Measurements from ENCODE around the gene HSPB6. TPM values are rescaled to one million over a fixed set of nuclear protein-coding genes. Genes with fewer than 3 reads are reported as not detected.

The HSPB6 gene
- total RNA-seq, 4 donors from 2014 or later, result 1.7 to 21.9 (median 3.6) TPM

GRCh38 chr19:35785339-35785627 is 28.5 kb upstream of the HSPB6 start:
- DNase-seq, result no peak

GRCh38 chr19:35784503-35785338 is 27.9 kb upstream of the HSPB6 start:
- 66 to 93% methylated on average over 4 to 13 of the region's 45 CpGs for WGBS, 2 donors
- no peak for DNase-seq
- intact Hi-C loops (cut with DNase I), result no loop called here

More at GRCh38 chr19:35785339-35785627, 28.5 kb upstream of the HSPB6 start:
- intact Hi-C loops (cut with DNase I), result no loop called here
- Histone ChIP-seq H3K27ac (no peak overlapping the region), H3K4me3 (no peak overlapping the region), H3K27me3 (no peaks in the 10 kb centered on the region), H3K4me1 (no peaks in the 10 kb centered on the region), H3K36me3 (peaks cover 0 to 53% (median 0%) of the 10 kb centered on the region in 3 donors), H3K9me3 (no peaks in the 10 kb centered on the region)
- 89% methylated on average over 8 of the region's 10 CpGs; no CpG with 5 or more reads in 1 of the 2 donors for WGBS, 2 donors
- TF ChIP-seq CTCF (IDR thresholded peaks at IDR 0.05) (no peak), POLR2A (IDR thresholded peaks at IDR 0.05) (no peak)

GRCh38 chr19:35783469-35784434 is 26.9 kb upstream of the HSPB6 start:
- intact Hi-C loops (cut with DNase I), result no loop called here
- no peaks in the 10 kb centered on the region for H3K27me3 ChIP-seq
- H3K36me3 ChIP-seq, result peaks cover 0 to 62% (median 0%) of the 10 kb centered on the region in 3 donors
- no peak overlapping the region for H3K4me3 ChIP-seq
- no peak for TF ChIP-seq POLR2A (IDR thresholded peaks at IDR 0.05)
- no peak for TF ChIP-seq CTCF (IDR thresholded peaks at IDR 0.05)
- 82 to 84% methylated on average over 18 to 20 of the region's 28 CpGs for WGBS, 2 donors
- no peaks in the 10 kb centered on the region for H3K9me3 ChIP-seq
- H3K27ac ChIP-seq, result no peak overlapping the region
- DNase-seq, result no peak
- H3K4me1 ChIP-seq, result no peaks in the 10 kb centered on the region

More at GRCh38 chr19:35784503-35785338, 27.9 kb upstream of the HSPB6 start:
- no peak overlapping the region for H3K27ac ChIP-seq
- no peaks in the 10 kb centered on the region for H3K27me3 ChIP-seq
- peaks cover 0 to 59% (median 0%) of the 10 kb centered on the region in 3 donors for H3K36me3 ChIP-seq
- H3K9me3 ChIP-seq, result no peaks in the 10 kb centered on the region
- H3K4me1 ChIP-seq, result no peaks in the 10 kb centered on the region
- no peak for TF ChIP-seq CTCF (IDR thresholded peaks at IDR 0.05)
- no peak for TF ChIP-seq POLR2A (IDR thresholded peaks at IDR 0.05)
- no peak overlapping the region for H3K4me3 ChIP-seq

GRCh38 chr19:35782589-35782988 is 25.8 kb upstream of the HSPB6 start:
- no peak overlapping the region for H3K4me3 ChIP-seq
- H3K36me3 ChIP-seq, result peaks cover 0 to 73% (median 0%) of the 10 kb centered on the region in 3 donors
- TF ChIP-seq POLR2A (IDR thresholded peaks at IDR 0.05) (no peak), CTCF (IDR thresholded peaks at IDR 0.05) (no peak)
- no peak overlapping the region for H3K27ac ChIP-seq
- DNase-seq, result no peak
- no peaks in the 10 kb centered on the region for H3K4me1 ChIP-seq
- no peaks in the 10 kb centered on the region for H3K27me3 ChIP-seq
- intact Hi-C loops (cut with DNase I), result no loop called here
- WGBS, 2 donors, result 91 to 95% methylated on average over 4 to 8 of the region's 12 CpGs
- H3K9me3 ChIP-seq, result no peaks in the 10 kb centered on the region

Measured in esophagus squamous epithelium (tissue), 5 donors.